NT2/D1 (cell line): ENCODE results near the gene ZNF511.

Source experiments
- SUZ12 ChIP-seq: IDR thresholded peaks from 2 replicates; pipeline ENCODE4 v1.6.1; 2011; ENCODE audit not compliant: insufficient read length, insufficient read depth; ENCODE audit errors: extremely low read depth
- YY1 ChIP-seq: IDR thresholded peaks from 2 replicates; pipeline ENCODE4 v1.6.1; 2011; ENCODE audit not compliant: insufficient read length, insufficient read depth
- ZNF274 ChIP-seq: IDR thresholded peaks from 2 replicates; pipeline ENCODE4 v1.6.1; 2011; ENCODE audit warnings: mild to moderate bottlenecking, low read depth, low read length

DNA sequence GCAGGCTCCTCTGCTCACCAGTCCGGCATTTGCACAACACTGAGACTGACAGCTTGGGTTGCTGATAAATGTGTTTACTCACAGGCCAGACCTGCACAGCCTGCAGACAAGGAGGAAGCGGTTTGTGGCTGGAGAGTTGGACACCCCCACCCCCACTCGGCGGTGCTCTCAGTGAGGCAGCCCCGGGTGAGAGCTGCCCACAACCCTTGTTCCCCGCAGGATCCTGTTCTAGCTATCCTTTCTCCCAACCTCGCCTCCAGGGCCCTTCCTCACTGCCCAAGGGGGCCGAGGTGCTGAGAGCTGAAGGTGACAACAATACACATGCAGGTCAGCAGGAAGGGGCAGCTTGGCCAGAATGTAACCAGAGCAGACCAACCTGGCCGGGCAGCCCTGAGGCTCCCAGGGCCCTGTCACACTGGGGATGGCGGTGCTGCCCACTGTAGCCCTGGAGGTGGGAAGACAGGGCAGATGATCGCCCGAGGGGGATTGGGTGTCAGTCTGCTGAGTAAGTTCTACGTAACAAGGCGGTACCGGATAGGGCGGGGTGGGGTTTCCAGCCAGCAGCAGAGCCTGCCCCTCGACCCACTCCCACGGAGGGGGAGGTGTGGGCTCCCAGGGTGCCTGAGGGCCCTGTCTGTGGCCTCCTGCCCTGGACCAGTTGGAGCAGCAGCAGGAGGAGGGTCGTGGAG is 30.0 kb upstream of the ZNF511 start:
- TF ChIP-seq YY1 (no peak), ZNF274 (no peak), SUZ12 (no peak)
